HL-60/S4 treated with phorbol 12-myristate 13-acetate at 8.2 ng/mL for 4 days and 3 days (cell line): ENCODE measurements around the gene ZNF644.

Source experiments
- in situ Hi-C: fragments of 300-500 bp; cut with MboI; formaldehyde crosslinking; loops from 2 replicates; pipeline ENCODE4 v1.15.0; 2022; ENCODE audit warnings: low sequenced_read_pairs

The ZNF644 gene

GRCh38 chr1:90989302-90989701, 32.5 kb downstream of the ZNF644 start:
- in situ Hi-C loops, result no loop called here

- in situ Hi-C loops, result no loop called here
Measured at GRCh38 chr1:90987841-90988240, 34.0 kb downstream of the ZNF644 start.

GRCh38 chr1:90986953-90987352, 34.9 kb downstream of the ZNF644 start:
- in situ Hi-C loops, result no loop called here

GRCh38 chr1:90977522-90977921, 44.3 kb downstream of the ZNF644 start:
- in situ Hi-C loops, result no loop called here

GRCh38 chr1:90973897-90974798, 47.7 kb downstream of the ZNF644 start:
- in situ Hi-C loops, result no loop called here

- in situ Hi-C loops, result no loop called here
Measured at GRCh38 chr1:90970208-90970607, 51.6 kb downstream of the ZNF644 start.

GRCh38 chr1:90969241-90969640, 52.6 kb downstream of the ZNF644 start:
- in situ Hi-C loops, result no loop called here

- in situ Hi-C loops, result no loop called here
Measured at GRCh38 chr1:90964444-90965035, 57.3 kb downstream of the ZNF644 start.

GRCh38 chr1:90963651-90964050, 58.2 kb downstream of the ZNF644 start:
- in situ Hi-C loops, result no loop called here

- in situ Hi-C loops, result no loop called here
Measured at GRCh38 chr1:90963236-90963635, 58.6 kb downstream of the ZNF644 start.

GRCh38 chr1:90959352-90960206, 62.3 kb downstream of the ZNF644 start:
- in situ Hi-C loops, result no loop called here

- in situ Hi-C loops, result no loop called here
Measured at GRCh38 chr1:90957497-90957896, 64.3 kb downstream of the ZNF644 start.

- in situ Hi-C loops, result no loop called here
Measured at GRCh38 chr1:90955769-90956168, 66.1 kb downstream of the ZNF644 start.

- in situ Hi-C loops, result no loop called here
Measured at GRCh38 chr1:90952906-90953305, 68.9 kb downstream of the ZNF644 start.

- in situ Hi-C loops, result no loop called here
Measured at GRCh38 chr1:90951009-90951408, 70.8 kb downstream of the ZNF644 start.

GRCh38 chr1:90948301-90948700, 73.5 kb downstream of the ZNF644 start:
- in situ Hi-C loops, result no loop called here

- in situ Hi-C loops, result no loop called here
Measured at GRCh38 chr1:90946630-90947029, 75.2 kb downstream of the ZNF644 start.

- in situ Hi-C loops, result no loop called here
Measured at GRCh38 chr1:90945287-90945686, 76.5 kb downstream of the ZNF644 start.

- in situ Hi-C loops, result no loop called here
Measured at GRCh38 chr1:90943966-90944365, 77.9 kb downstream of the ZNF644 start.

GRCh38 chr1:90940746-90941145, 81.1 kb downstream of the ZNF644 start:
- in situ Hi-C loops, result no loop called here

GRCh38 chr1:90936731-90937130, 85.1 kb downstream of the ZNF644 start:
- in situ Hi-C loops, result no loop called here
